PFSK-1 (cell line): Measurements from ENCODE around the gene RGS4.
A peak's percentile ranks its signal among the peaks of the same experiment; 100 is the strongest.

Experiments used
- FOXP2 ChIP-seq: optimal IDR thresholded peaks from 2 replicates; pipeline ENCODE3; 2011; ENCODE audit warnings: borderline replicate concordance, control low read depth, inconsistent platforms; ENCODE audit not compliant: insufficient read depth; ENCODE audit errors: extremely low read length, extremely low read depth
- POLR2AphosphoS5 ChIP-seq: IDR thresholded peaks from 2 replicates; pipeline ENCODE4 v1.6.1; 2012; ENCODE audit warnings: low read depth, mild to moderate bottlenecking, control low read depth, low read length, moderate library complexity
- REST ChIP-seq, 2 experiments: IDR thresholded peaks; 2 replicates each; pipeline versions ENCODE4 v1.6.1 to v1.8.0; 2011 to 2012; ENCODE audit warnings: low read depth in 2 of 2, low read length in 2 of 2, control low read depth in 1 of 2, inconsistent platforms in 1 of 2, mild to moderate bottlenecking in 1 of 2, moderate library complexity in 1 of 2; ENCODE audit not compliant: insufficient read depth in 1 of 2
- SIN3A ChIP-seq: IDR thresholded peaks from 2 replicates; pipeline ENCODE4 v1.6.1; 2012; ENCODE audit warnings: mild to moderate bottlenecking, low read length, moderate library complexity, borderline replicate concordance; ENCODE audit not compliant: insufficient read depth
- TAF1 ChIP-seq: IDR thresholded peaks from 2 replicates; pipeline ENCODE4 v1.6.1; 2012; ENCODE audit warnings: low read length, control low read depth, borderline replicate concordance; ENCODE audit not compliant: insufficient read depth

Gene RGS4

GRCh38 chr1:163035446-163036249 lies 33.5 kb upstream of the RGS4 start:
- TF ChIP-seq REST (IDR thresholded peaks at IDR 0.05; ENCODE audit: insufficient read depth in 1 of 2, low read depth in 2 of 2, low read length in 2 of 2): peak in 1 of 2 experiments; percentile 72; a peak in 1 of 4 replicates
- TF ChIP-seq SIN3A: peak; percentile 45; the same call in 1 of the 2 replicates
- TF ChIP-seq TAF1: peak; percentile 48; the same call in 1 of the 2 replicates
- TF ChIP-seq POLR2AphosphoS5: no peak
- TF ChIP-seq FOXP2: no peak

GRCh38 chr1:163036671-163037070 lies 32.5 kb upstream of the RGS4 start:
- TF ChIP-seq FOXP2: no peak
- no peak for TF ChIP-seq TAF1
- TF ChIP-seq REST (IDR thresholded peaks at IDR 0.05; ENCODE audit: insufficient read depth in 1 of 2, low read depth in 2 of 2, low read length in 2 of 2): no peak
- TF ChIP-seq POLR2AphosphoS5: no peak
- TF ChIP-seq SIN3A: no peak

GRCh38 chr1:163038928-163039706 lies 30.0 kb upstream of the RGS4 start:
- no peak for TF ChIP-seq FOXP2
- TF ChIP-seq REST (IDR thresholded peaks at IDR 0.05; ENCODE audit: insufficient read depth in 1 of 2, low read depth in 2 of 2, low read length in 2 of 2): no peak
- TF ChIP-seq TAF1: no peak
- TF ChIP-seq POLR2AphosphoS5: no peak
- no peak for TF ChIP-seq SIN3A

GRCh38 chr1:163039707-163040093 lies 29.5 kb upstream of the RGS4 start:
- TF ChIP-seq POLR2AphosphoS5: no peak

- no peak for TF ChIP-seq FOXP2
- TF ChIP-seq SIN3A: no peak
- TF ChIP-seq POLR2AphosphoS5: no peak
- TF ChIP-seq TAF1: no peak
- no peak for TF ChIP-seq REST (IDR thresholded peaks at IDR 0.05; ENCODE audit: insufficient read depth in 1 of 2, low read depth in 2 of 2, low read length in 2 of 2)
These were observed 23.1 kb upstream of the RGS4 start for GRCh38 chr1:163046071-163046470.
